HepG2 (cell line): ENCODE data around the gene METAP2. TPM values are rescaled to one million over a fixed set of nuclear protein-coding genes. Genes with fewer than 3 reads are reported as not detected.

Experiments
- BCL6 ChIP-seq: IDR thresholded peaks from 2 replicates; pipeline ENCODE4 v1.6.1; 2016; ENCODE audit warnings: missing genetic modification reagents, missing compliant biosample characterization
- HNRNPK ChIP-seq: fragments of 200-400 bp; formaldehyde crosslinking; IDR thresholded peaks from 2 replicates; pipeline ENCODE4 v1.6.1; 2018; ENCODE audit warnings: low read length, low read depth, moderate library complexity, mild to moderate bottlenecking; ENCODE audit not compliant: poor library complexity, severe bottlenecking
- HOXA3 ChIP-seq: sonication (generic); formaldehyde crosslinking; IDR thresholded peaks from 2 replicates; pipeline ENCODE4 v1.5.0; 2020; ENCODE audit warnings: missing genetic modification reagents
- MEIS1 ChIP-seq: sonication (generic); formaldehyde crosslinking; IDR thresholded peaks from 2 replicates; pipeline ENCODE4 v1.9.0; 2021; ENCODE audit warnings: mild to moderate bottlenecking, missing genetic modification reagents, moderate library complexity, borderline replicate concordance
- MNT ChIP-seq: fragments of 450-650 bp; IDR thresholded peaks from 2 replicates; pipeline ENCODE4 v1.6.1; 2016
- PHF20 ChIP-seq: sonication (generic); formaldehyde crosslinking; IDR thresholded peaks from 2 replicates; pipeline ENCODE4 v1.5.0; 2020; ENCODE audit warnings: mild to moderate bottlenecking, missing genetic modification reagents
- RARA ChIP-seq: IDR thresholded peaks from 2 replicates; pipeline ENCODE4 v1.6.1; 2016; ENCODE audit warnings: missing genetic modification reagents, missing compliant biosample characterization
- SP2 ChIP-seq: sonication (generic); formaldehyde crosslinking; IDR thresholded peaks from 2 replicates; pipeline ENCODE4 v1.5.1; 2020; ENCODE audit warnings: mild to moderate bottlenecking, missing genetic modification reagents
- STAT5B ChIP-seq: sonication (generic); formaldehyde crosslinking; IDR thresholded peaks from 2 replicates; pipeline ENCODE4 v1.4.0; 2020; ENCODE audit warnings: missing genetic modification reagents
- TIGD3 ChIP-seq: sonication (generic); formaldehyde crosslinking; IDR thresholded peaks from 2 replicates; pipeline ENCODE4 v1.5.1; 2020; ENCODE audit warnings: mild to moderate bottlenecking, missing genetic modification reagents, borderline replicate concordance
- ZBTB49 ChIP-seq: sonication (generic); formaldehyde crosslinking; IDR thresholded peaks from 2 replicates; pipeline ENCODE4 v1.4.0; 2020; ENCODE audit warnings: missing genetic modification reagents, borderline replicate concordance
- ZNF18 ChIP-seq: sonication (generic); formaldehyde crosslinking; IDR thresholded peaks from 2 replicates; pipeline ENCODE4 v1.8.0; 2022; ENCODE audit warnings: mild to moderate bottlenecking, missing genetic modification reagents; ENCODE audit not compliant: insufficient replicate concordance
- ZNF629 ChIP-seq: sonication (generic); formaldehyde crosslinking; conservative IDR thresholded peaks from 2 replicates; pipeline ENCODE4 v1.5.0; 2020; ENCODE audit warnings: missing genetic modification reagents
- ZNF883 ChIP-seq: sonication (generic); formaldehyde crosslinking; IDR thresholded peaks from 2 replicates; pipeline ENCODE4 v1.5.1; 2020; ENCODE audit warnings: mild to moderate bottlenecking, missing genetic modification reagents; ENCODE audit errors: not compliant biosample characterization
- polyA plus RNA-seq, 8 experiments: library from polyadenylated mRNA; depleted of rRNA in 3 of 8; stranded (reverse) in 7 of 8; unstranded in 1 of 8; fragments of >200 nt; fragmentation: Illumina TruSeq in 4 of 8; extraction: Trizol in 4 of 8; gene quantifications; 2 replicates each; pipeline versions ENCODE4 v1.2.1 to v1.2.3, GENCODE V29; 2011 to 2016; ENCODE audit warnings: low read depth in 4 of 8, missing spikeins in 1 of 8, mixed read lengths in 1 of 8; ENCODE audit not compliant: insufficient read depth in 1 of 8
- total RNA-seq, 5 experiments: library from RNA; depleted of rRNA; stranded (reverse); fragments of >200 nt; fragmentation: Illumina TruSeq; extraction: Trizol; gene quantifications; 2 replicates each; pipeline ENCODE4 v1.2.3, GENCODE V29; 2016; ENCODE audit warnings: low read depth in 1 of 5
- TF ChIP-seq, protein P1 (sequence below): sonication (generic); formaldehyde crosslinking; IDR thresholded peaks from 2 replicates; pipeline ENCODE4 v1.4.0; 2020; ENCODE audit warnings: mild to moderate bottlenecking, low read depth, missing genetic modification reagents
- TF ChIP-seq, protein P2 (sequence below): conservative IDR thresholded peaks from 2 replicates; pipeline ENCODE4 v1.6.1; 2018; ENCODE audit warnings: missing genetic modification reagents

Gene METAP2
- total and polyA plus RNA-seq, 2 of the 13 experiments (the other 11 are each of a cell fraction or from before 2014, with no cell fraction given): 67.8 to 131 TPM

GRCh38 chr12:95473884-95474659, at the start of gene METAP2 (continued):
- TF ChIP-seq, protein P1, sequence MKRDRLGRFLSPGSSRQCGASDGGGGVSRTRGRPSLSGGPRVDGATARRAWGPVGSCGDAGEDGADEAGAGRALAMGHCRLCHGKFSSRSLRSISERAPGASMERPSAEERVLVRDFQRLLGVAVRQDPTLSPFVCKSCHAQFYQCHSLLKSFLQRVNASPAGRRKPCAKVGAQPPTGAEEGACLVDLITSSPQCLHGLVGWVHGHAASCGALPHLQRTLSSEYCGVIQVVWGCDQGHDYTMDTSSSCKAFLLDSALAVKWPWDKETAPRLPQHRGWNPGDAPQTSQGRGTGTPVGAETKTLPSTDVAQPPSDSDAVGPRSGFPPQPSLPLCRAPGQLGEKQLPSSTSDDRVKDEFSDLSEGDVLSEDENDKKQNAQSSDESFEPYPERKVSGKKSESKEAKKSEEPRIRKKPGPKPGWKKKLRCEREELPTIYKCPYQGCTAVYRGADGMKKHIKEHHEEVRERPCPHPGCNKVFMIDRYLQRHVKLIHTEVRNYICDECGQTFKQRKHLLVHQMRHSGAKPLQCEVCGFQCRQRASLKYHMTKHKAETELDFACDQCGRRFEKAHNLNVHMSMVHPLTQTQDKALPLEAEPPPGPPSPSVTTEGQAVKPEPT (CRISPR knock-in tag): peak; percentile 84; the same call in 1 of the 2 replicates
- TF ChIP-seq ZNF629 (CRISPR knock-in tag) (peak; percentile 40), ZNF18 (CRISPR knock-in tag) (peak; percentile 91), PHF20 (CRISPR knock-in tag) (peak; percentile 93), HOXA3 (CRISPR knock-in tag) (peak; percentile 91), MEIS1 (CRISPR knock-in tag) (no peak), ZBTB49 (CRISPR knock-in tag) (peak; percentile 86; the same call in 1 of the 2 replicates), HNRNPK (no peak), BCL6 (peak; percentile 62), STAT5B (no peak), RARA (CRISPR knock-in tag) (peak; percentile 49; the same call in 1 of the 2 replicates), MNT (peak; percentile 36; the same call in 1 of the 2 replicates), TIGD3 (CRISPR knock-in tag) (peak; percentile 42; the same call in 1 of the 2 replicates), ZNF883 (CRISPR knock-in tag) (peak; percentile 82), SP2 (CRISPR knock-in tag) (peak; percentile 57)
- TF ChIP-seq, protein P2, sequence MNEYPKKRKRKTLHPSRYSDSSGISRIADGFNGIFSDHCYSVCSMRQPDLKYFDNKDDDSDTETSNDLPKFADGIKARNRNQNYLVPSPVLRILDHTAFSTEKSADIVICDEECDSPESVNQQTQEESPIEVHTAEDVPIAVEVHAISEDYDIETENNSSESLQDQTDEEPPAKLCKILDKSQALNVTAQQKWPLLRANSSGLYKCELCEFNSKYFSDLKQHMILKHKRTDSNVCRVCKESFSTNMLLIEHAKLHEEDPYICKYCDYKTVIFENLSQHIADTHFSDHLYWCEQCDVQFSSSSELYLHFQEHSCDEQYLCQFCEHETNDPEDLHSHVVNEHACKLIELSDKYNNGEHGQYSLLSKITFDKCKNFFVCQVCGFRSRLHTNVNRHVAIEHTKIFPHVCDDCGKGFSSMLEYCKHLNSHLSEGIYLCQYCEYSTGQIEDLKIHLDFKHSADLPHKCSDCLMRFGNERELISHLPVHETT (CRISPR knock-in tag): 0 out of 2 replicates have a peak, but pooled peaks have one; percentile 76
